ENCODE measurements around the gene POSTN.

Gene POSTN

DNA sequence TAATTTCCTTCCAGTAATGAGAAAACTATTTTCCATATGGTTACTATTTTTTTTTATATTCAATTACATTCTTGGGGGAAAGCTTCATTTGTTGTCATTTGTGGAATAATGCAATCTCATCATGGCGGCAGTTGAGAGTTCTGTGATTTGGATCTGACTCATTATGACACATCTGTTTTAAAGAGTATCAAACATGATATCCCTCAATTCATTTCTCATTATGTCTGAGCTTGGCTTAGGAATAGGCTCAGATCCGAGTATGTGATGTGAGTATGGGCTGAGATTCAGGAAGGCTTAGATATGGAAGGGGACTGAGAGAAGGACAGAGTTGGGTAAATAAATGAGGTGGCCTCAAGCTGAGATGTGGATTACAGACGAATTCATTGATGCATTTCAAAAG is 64.4 kb downstream of the POSTN start:
- intact Hi-C loops (cut with DNase I) = no loop called here
- DNase-seq = no peak

DNA sequence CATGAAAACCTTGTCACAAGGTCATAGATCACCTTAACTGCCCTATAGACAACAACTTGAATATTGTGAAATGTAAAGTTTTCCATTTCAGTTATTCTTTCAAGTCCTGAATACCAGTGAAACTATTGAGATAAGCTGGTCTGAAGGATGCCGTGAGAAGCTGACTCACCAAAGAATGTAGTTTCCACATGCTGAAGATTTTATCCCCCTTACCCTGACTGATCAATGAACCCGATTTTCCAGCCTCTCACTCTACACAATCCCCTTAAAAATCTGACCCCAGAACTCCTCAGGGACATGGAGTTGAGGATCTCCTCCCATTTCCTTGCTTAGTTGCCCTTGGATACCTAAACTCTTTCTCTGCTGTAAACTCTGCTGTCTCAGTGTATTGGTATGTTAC is 67.5 kb downstream of the POSTN start:
- intact Hi-C loops (cut with DNase I) = no loop called here
- no peak for DNase-seq

DNA sequence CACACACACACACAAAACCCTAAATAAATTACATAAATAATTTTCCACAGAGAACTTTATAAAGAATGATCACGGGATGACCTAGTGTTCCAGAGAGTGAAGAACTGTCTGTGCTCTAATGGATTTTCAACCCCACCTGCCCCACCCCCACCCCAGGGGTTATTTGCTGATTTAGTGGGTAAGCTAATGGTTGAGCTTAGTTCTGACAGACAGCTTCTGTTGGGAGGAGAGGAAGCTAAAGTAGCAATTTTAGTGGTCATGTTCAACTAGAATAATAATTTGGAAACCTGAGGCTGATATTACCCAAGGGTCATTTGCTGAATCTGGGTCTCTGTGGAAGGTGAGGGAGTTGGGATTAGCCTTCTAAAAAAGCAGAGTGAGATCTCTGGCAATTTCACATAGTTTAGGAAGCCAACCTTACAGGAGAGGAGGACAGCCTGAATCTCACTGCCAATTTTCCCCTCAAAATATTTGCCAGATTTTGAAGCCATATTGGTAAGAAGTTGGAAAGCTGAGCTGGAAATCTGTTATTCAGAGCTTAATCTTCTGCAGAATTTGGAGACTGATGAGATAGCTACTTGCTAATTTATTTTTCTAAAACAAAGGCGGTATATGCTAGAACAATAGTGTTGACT is 68.7 kb downstream of the POSTN start:
- DNase-seq = no peak
- intact Hi-C loops (cut with DNase I) = no loop called here

DNA sequence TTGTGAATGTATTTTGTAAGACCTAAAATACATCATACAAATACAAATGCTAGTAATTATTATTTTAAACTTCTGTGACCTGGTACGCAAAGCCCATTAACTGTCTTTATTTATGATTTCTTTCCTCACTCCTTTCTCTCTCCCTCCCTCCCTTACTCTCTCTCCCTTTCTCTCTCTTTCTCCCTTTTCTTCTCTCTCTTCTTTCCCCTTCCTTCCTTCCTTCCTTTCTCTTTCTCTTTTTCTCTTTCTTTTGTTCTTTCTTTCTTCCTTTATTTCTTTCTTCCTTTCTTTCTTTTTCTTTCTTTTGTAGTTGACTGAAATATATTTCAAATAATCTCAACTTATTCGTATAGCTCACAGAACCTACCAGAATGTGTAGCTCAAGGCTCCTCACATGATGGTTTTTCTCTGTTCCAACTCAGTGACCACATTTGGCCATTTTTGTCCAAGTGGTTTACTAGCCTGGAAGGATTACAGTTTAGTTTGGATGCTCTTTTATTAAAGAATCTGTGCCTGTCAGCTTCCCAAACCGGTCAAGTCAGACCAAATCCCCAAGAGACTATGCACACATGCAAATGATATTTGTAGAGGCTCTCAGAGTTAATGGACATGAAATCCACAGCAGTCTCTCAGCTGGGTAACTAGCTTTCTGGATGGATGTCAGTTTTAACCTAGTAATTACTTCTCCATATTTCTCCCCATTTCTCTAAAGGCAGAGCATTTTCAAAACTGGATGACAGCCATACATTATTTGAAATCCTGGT is 71.7 kb downstream of the POSTN start:
- intact Hi-C loops (cut with DNase I) = no loop called here

DNA sequence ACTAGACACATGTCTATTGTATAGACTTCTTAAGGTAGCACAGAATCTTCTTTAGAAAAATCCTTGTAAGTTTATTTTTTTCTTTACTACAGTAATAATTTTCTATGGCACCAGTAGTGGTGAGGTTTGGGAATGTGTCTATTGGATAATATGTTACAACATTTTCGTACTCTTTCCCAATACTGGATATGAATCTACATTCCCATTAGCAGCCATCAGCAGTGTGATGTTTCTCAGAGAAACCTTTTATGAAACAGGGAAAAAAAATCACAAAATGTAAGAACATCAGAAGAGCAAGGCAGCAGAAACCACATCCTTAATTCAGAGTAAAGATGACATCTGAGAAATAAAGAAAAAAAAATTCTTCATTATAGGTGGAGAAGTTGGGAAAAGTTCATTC is 83.3 kb downstream of the POSTN start:
- intact Hi-C loops (cut with DNase I) = no loop called here
- no peak for DNase-seq

More for the DNA sequence above, 71.7 kb downstream of the POSTN start:
- no peak for DNase-seq

All from head of caudate nucleus (tissue), 42 donors.